DMS153 (cell line): ENCODE data around the gene TNNT3.

Experiments
- DNase-seq: peaks from one replicate; lab custom pipeline; 2025; lab: John Stamatoyannopoulos, UW

The TNNT3 gene

DNA sequence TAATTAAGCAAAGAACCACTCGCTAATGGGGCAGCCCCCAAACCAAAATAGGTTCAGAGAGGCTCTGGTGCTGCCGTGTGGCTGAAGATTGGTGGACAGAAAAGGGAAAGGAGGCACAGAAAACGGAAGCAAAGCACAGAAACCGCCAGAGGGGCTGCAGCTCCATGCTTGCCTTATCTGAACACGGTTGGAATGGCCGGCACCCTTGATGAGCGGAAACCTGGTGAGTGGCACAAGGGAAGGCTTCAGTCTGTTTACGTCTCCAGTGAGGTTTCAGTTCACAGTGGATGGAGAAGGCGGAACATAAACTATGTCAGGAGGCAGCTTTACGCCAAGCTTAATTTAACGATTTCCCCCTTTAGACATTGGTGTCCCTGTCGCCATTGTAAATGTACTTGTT lies 22.6 kb upstream of the TNNT3 start:
- DNase-seq, result no peak

DNA sequence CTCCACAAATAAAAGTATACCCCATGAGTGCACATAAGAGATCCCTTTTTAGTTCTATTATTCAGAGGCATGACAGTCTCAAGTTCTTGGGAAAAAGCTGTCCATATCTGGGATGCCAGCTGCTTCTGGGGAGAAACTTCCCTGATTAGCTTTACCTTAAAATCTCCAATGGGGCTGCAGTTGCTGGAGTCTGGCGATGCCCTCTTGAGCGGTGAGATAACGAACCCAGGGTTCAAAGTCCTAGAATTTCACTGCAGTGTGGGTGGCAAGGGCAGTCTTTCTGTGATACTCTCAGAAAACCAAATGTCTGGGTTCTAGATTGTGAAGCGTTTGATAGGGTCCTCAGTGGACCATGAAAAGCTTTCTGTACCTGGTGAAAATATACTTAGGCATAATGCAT lies 20.4 kb upstream of the TNNT3 start:
- DNase-seq, result no peak

DNA sequence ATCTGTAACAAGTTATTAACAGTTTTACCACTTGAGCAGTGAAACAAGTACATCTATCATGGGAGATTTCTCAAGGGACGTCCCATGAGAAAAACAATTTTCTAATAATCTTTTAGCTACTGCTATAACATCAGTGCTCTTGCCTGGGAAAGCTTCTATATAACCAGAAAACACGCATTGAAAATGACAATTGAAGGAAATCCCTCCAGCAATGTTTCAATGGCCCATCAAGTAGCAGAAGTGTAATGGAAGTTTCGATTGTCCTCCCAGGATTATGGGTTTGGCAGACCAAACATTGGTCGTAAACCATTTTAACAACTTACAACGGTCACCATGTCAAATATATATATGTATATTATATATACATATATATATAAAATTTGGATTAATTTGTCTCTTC lies 19.8 kb upstream of the TNNT3 start:
- DNase-seq, result no peak

DNA sequence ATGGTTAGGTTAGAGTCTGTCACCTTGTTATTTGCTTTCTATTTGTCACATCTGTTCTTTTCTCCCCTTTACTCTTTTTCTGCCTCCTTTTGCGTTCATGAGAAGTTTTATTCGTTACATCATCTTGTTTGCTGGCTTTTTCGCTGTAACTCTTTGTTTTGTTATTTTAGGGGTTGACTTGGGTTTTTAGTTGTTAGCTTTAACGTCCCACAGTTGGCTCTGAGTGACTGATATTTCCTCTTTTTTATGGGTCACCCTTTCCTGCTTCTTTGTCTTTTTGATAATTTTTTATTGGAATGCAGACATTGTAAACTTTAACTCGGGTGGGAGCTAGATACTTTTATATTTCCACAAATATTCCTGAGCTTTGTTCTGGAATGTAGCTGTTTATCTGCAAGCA lies 13.3 kb upstream of the TNNT3 start:
- no peak for DNase-seq

DNA sequence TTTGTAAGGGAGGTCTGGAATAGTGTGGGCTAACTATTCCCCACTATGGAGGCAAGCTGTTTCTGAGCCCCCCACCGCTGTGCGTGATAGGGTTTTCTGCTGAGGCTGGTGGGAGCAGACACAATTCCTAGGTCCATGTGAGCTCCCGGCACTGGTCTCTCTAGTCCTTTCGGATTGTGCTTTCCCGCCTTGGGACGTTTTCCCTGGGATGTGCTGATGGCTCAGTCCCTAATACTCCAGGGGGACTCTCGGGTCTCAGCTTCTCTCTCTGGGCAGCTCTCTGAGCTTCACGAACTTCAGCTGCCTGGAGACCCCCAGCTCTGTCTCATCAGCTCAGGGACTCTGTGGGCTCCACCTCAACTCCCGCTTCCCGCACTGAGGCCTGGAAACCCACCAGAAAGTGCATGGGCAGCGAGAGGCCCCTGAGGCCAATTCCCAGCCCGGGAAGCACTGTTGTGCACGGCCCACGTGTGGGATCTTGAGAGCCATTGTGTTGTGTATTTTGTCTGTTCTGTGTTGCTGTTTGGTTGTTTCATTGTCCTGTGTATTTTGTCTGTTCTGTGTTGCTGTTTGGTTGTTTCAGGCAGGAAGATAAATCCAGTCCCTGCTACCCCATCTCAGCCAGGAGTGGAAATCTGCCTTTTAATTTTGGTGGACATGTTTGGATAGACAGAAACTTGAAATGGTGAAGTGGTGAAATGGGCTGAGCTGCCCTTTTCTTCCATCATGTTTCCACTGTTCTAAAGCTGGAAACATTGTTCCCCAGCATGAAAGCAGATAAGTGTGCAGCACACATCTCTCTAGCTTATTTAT lies 12.7 kb upstream of the TNNT3 start:
- DNase-seq, result no peak

DNA sequence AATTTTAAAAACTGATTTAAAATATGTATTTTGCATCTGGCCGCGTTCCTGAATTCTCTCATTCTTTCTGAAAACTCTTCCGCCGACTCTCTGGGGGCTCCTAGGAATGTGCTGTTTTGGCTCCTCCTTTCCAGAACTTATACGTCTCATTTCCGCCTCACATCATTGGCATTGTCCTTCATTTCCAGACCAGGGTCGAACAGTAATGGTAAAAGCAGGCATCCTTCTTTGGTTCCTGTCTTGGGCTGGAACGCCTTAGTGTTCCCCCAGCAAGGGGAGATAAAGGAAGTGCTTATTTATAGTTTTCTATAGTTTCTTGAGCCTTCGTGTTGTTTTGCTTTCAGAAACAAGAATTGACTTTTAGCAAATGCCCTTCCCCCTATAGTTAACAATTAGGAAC lies 10.9 kb upstream of the TNNT3 start:
- DNase-seq, result no peak

DNA sequence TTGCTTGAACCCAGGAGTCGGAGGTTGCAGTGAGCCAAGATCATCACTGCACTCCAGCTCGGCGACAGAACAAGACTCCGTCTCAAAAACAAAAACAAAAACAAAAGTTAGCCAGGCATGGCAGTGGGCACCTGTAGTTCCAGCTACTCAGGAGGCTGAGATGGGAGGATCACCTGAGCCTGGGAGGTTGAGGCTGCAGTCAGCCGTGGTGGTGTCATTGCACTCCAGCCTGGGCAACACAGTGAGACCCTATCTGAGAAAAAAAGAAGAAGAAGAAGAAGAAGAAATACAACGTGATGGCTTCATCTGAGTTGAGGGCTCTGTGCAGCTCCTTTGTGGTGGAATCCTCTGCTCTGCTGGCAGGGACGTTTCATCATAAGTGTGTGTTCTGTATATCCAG lies 10.0 kb upstream of the TNNT3 start:
- no peak for DNase-seq

DNA sequence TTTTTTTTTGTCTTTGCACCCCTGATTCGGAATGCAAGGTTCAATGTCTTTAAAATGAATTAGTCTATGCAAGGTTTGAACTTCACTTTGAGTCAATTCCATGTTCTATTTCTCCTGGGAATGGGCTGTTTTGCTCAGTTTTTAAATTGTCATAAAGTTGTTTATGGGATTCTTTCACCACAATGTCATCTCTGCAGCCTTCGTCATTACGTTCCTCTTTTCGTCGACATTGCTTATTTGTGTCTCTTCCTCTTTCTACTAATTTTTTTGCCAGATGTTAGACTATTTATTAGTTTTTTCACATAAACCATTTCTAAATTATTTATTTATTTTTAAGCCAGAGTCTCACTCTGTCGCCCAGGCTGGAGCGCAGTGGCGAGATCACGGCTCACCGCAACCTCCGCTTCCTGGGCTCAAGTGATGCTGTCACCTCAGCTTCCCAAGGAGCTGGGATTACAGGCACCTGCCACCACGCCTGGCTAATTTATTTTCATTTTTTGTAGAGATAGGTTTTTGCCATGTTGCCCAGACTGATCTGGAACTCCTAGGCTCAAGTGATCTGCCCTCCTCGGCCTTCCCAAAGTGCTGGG lies 7.1 kb upstream of the TNNT3 start:
- no peak for DNase-seq

DNA sequence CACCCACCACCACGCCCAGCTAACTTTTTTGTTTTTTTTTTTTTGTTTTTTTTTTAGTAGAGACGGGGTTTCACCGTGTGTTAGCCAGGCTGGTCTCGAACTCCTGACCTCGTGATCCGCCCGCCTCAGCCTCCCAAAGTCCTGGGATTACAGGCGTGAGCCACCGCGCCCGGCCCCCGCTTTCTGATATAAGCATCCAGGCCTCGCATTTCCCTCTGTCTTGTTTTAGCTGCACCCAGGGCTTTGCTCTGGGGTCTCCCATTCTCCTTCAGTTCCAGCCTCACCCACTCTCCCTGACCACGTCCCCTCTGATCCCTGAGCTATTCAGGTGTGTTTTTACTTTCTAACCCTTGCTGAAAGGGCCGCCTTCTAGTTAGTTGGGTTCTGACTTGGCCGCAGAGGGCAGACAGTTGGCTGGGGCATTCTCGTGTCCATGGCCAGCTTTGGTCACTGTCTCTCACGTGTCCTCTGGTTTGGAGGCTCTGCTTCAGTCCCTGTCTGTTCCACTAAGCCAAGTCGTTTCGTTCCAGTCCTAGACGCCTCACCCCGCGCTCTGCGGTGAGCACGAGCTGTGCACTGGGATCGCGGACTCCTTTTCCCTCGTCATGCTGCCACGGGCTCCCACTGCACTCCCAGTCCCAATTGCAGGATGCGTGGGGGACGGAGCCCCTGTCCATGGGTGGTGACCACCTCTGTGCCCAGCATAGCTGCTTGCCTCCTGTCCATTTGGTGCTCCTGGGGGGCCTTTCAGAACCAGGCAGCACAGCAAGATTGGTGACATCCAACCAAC lies 6.0 kb upstream of the TNNT3 start:
- no peak for DNase-seq

DNA sequence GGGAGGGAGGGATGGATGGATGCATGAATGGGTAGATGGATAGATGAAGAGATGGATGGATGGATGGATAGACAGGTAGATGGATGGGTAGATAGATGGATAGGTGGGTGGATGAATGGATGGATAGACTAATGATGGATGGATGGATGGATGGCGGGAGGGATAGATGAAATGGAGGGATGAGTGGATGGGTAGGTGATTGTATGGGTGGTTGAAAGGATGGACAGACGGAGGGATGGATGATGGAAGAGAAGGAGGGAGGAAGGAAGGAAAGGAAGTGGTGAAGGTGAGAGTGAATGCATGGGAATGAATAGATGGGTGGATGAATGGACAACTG lies 3.7 kb upstream of the TNNT3 start:
- no peak for DNase-seq

DNA sequence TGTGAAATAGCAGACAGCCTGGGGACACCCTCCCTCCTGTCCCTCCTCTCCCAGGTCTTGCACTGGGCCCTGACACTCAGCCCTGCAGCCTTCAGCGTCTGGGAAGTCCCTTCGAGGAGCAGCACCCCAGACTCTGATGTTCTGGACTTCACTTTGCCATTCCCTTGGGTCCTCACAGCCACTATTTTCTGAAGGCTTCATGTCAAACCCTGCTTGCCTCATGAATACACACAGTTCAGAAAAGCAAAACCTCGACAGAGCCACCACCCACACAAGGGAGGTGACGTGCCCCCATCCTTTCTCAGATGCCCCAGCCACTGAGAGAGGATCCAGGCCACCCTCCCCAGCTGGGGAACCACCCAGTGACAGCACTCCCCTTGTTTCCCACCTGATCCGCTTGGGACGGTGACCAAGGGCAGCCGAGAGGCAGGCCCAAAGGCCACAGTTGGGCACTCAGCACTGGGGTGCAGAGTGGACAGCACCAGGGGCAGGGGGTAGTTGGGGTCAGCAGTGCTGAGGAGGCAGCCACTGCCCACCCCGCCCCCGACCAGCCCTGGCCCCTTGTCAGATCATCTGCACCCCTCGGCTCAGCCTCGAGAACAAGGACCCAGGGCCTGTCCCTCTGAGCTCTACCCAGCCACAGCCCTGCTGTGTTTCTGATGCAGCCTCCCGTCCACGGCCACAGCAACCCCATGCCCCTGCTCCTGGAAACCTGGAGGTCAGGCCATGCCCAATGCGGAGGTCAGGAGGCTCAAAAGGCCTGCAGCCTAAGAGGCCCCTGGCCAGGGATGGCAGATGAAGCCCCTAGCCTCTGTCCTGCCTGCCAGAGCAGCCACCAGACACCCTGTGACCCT lies 3.1 kb upstream of the TNNT3 start:
- DNase-seq, result no peak

DNA sequence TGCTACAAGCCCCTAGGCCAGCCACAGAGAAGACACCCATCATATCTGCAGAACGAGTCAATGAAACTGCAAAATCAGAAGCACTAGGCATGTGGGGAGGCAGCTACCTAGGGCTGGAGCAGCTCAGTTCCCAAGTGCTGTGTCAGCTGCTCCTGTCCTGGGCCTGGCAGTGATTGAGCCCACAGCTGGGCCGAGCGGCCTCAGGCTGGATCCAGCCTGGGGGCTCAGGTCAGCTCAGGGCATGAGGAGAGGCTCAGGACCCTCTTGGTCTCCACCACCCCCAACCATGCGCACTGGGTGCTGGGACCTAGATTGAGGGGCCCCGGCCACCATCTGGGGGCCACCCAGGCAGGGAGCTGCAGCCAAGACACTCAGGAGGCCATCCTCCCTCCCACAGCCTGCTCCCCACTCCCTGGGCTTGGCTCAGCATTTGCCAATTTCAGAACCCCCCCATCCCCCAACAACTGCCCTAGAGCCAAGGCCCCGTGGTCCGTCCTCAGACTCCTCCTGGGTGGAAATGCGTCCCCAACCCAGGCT lies 2.4 kb upstream of the TNNT3 start:
- DNase-seq, result no peak

DNA sequence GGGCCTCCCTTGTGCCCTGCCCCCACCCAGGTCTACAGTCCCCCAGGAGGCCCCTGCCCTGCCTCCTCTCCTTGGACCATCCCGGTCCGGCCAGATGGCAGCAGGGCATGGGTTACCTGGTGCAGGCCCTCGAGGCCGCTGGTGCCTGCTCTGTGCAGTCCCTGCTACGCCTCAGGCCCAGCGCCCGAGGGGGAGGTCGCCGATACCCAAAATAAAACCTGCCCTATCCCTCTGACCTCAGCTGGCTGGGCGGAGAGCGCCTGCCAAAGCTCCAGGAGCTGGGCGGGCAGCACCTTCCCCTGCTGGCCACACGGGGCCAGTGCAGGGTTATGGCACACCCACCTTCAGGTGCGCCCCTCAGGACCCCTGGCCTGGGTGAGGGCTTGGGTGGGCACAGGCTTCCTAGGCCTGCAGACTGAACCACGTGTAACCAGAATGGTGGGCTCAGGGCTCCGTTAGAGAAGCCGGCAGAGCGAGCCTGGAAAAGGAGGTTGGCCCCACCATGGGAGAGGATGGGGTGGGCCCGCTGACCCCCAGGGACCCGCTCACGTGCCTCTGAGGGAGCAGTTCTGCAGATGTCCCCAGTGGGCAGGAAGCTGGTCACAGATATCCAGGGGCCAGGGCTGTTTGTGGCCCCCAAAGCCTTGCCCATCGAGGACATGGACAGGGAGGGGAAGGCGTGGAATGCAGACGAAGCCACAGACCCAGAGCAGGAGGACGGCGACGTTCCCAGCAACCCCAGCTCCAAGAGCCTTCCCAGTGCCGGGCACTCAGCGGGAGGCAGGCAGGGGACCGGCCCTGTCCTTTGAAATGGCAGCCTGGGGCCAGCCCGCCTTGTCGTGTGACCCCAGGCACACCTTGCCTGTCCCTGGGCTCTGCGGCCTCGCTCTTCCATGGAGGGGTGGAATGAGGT lies 1.7 kb upstream of the TNNT3 start:
- no peak for DNase-seq

DNA sequence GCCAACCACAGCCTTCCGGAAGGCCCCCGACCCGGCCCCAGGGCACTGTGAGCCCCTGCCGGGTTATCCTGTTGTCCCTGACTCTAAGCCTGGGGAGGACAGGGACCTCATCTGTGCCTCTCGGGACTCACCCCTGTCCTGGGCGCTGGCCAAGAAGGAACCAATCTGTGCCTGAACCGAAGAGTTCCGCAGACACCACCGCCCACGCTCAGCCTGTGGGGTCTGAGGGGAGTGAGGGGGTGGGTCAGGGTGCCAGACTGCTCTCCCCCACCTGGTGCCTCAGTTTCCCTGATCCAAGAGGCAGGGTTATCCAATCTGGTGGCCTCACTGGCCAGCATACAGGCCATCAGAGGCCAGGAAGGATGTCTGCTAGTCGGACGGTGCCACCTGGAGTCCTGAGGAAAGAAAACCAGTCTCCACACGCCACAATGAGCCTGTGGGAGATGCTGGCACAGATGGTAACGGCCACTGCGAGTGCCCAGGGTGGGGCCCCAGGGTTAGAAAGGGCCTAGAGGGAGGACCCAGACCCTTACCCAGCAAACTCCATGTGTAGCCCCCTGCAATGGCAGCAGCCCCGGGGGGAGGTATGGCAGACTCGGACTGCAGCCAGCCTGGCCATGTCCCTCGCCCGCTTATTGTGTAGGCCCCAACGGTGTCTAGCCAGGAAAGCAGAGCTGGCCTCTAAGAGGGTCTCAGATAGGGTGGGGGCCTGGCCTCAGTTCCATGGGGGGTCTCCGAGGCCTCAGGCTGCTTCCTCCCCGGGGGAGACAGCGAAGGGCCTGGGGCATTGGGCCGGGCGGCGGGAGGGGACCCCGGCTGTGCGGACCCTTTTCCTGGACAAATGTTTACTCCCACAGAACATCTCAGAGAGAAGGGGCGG lies 827 bp upstream of the TNNT3 start:
- no peak for DNase-seq

DNA sequence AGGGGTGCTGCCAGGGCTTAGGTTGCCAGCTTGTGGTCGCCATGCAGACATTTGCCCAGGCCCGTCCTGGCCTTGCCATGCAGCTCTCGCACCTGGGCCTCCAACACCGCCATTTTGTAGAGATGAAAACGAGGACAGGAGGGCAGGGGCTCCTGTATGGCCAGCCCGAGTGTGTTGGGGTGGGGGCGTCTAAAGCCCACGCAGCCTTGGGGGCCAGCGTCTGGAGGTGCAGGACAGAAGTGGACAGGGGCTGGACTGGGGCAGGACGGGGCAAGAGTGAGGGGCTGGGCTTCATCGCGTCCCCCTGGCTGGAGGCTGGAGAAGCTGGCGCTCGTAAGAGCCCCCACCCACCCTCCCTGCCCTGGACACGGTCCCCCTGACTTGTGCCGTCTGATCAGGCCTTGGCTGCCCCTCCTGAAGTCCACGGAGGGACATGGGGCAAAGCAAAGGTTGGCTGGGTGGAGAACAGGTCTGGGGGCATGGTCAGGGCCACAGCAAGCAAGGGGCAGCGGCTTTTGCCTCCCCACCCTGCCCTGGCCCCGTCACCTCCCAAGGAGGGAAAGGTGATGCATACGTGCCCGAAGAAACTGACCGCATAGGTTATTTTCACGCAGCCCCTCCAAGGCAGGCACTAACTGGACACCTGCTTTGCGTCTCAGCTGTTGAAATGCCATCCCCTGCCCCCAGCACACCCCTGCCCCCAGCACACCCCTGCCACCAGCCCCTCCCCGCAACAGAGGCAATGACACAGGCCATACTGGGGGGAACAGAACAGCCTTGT lies 815 bp downstream of the TNNT3 start:
- no peak for DNase-seq

DNA sequence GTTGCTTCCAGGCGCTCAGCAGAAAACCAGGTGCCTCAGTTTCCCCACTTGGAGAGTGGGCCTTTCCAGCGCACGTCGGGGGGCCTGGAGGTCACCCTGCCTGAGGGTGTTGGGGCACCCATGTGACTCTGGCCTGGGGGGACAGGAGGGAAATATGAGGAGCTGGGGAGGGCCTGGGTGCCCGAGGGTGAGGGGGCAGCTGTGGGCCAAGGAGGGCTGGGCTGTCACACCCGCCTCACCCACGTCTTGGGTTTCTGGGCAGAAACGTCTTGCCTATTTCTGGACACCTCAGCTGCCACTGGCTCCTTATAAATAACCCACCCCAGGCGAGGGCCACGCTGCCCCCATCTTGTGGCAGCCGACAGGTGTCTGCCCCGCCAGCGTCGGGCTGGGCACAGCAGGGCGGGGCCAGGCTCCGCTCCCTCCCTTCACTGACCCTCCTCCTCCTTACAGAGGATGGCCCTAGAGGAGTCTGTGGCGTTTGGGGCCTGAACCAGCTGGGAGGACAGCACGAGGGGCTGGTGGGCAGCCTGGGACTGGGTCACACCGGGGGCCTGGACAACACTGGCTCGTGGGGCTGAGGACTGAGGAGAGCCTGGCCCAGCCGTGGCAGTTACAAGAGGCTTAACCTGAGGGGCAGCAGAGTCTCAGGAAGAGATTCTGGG lies 1.5 kb downstream of the TNNT3 start:
- DNase-seq, result no peak

DNA sequence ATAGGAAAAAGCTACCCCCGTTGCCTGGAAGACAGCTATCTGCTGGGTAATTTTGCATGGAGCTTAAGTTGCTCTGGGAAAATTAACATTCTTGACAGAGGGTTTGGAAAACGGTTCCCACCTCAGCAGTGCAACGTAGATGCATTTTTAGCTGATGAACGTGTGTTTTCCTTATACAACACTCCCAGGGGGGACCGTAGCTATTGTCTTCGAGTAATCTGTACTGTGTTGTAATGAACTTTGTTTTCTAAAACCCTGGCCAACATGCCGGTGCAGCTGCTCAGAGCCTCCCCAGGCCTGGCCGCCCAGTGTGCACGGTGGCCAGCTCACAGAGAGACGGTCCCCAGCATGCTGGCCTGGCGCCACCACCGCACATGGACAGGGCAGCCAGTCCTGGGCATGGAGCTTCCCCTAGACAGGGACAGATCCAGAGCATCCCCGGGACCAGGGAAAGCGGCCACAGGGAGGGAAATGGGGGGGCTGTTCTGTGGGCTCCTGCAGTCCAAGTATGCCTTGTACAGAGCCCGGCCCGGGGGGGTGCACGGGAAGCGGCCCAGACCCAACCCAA lies 2.2 kb downstream of the TNNT3 start:
- no peak for DNase-seq

DNA sequence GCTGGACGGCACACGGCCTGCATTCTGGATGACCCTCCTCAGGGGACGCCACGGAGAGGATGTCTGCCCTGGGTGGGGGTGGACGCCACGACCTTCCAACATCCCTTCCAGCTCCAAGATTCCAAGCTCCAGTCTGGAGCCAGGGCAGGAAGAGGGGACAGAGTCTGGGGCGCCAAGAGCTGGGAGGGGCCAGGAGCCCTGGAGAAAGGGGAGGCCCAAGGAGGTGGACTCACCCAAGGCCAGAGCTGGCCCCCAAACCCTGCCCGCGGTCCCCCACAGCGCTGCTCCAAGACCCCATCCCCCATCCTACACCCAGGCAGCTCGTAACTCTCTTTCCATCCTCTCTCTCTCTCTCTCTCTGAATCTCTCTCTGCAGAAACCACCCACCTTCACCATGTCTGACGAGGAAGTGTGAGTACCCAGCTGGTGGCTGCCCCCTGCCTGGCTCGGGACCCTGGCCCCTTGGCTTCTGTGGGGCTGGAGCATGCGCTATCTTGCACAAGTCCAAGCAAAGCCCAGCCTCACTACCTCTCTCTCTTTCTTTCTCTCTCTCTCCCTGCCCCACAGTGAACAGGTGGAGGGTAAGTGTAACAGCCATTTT lies 3.1 kb downstream of the TNNT3 start:
- DNase-seq, result no peak
